Measurements from ENCODE around the gene TJP3. TPM values are rescaled to one million over a fixed set of nuclear protein-coding genes. Genes with fewer than 3 reads are reported as not detected.

TJP3 gene
- total and polyA plus RNA-seq, 10 of the 15 experiments (the other 5 are each of a cell fraction or from before 2014, with no cell fraction given): 0.04 to 1.2 (median 0.29) TPM; not detected in 6

- H3K27ac ChIP-seq (ENCODE audit: control insufficient read depth, insufficient read depth): no peak overlapping the region
- CTCF ChIA-PET: no interaction called here
- intact Hi-C loops (cut with micrococcal nuclease; ENCODE audit: unreplicated experiment) (no loop called here), in situ Hi-C loops (cut with MboI) (no loop called here)
- no peak overlapping the region for H3K9ac ChIP-seq (ENCODE audit: control insufficient read depth, insufficient read depth, low read length)
- ATAC-seq (no peak), DNase-seq (ENCODE audit: low read depth, low spot score) (no peak), FAIRE-seq (no peak)
- no peaks in the 10 kb centered on the region; a peak in 1 of 4 replicates for H3K36me3 ChIP-seq (ENCODE audit: control insufficient read depth in 2 of 2, insufficient read depth in 2 of 2, low read length in 1 of 2)
- no peaks in the 10 kb centered on the region for H3K4me1 ChIP-seq (ENCODE audit: control insufficient read depth, insufficient read depth, low read length)
- H3K9me3 ChIP-seq (replicated peaks; ENCODE audit: control insufficient read depth, insufficient read depth, low read length): no peaks in the 10 kb centered on the region; the same call in 2 of the 3 replicates
- H3K4me2 ChIP-seq (ENCODE audit: control insufficient read depth, insufficient read depth): no peak overlapping the region
- BruUV-seq (replicated peaks): no TSS peak
- SMC1A ChIA-PET (ENCODE audit: uncharacterized antibody, unreplicated experiment): no interaction called here
- H3K4me3 ChIP-seq: no peak overlapping the region
- no peak overlapping the region for H2AFZ ChIP-seq (ENCODE audit: control insufficient read depth, low read depth, low read length)
- no peaks in the 10 kb centered on the region for H4K20me1 ChIP-seq (ENCODE audit: control insufficient read depth, insufficient read depth)
- no peaks in the 10 kb centered on the region for H3K79me2 ChIP-seq (ENCODE audit: control insufficient read depth, insufficient read depth, low read length)
- POLR2A ChIA-PET: no interaction called here
- WGBS (ENCODE audit: insufficient coverage, insufficient replicate concordance, low lambda C conversion rate, missing lambda C conversion rate): 71% methylated on average over 11 of the region's 13 CpGs
- H3K27me3 ChIP-seq (replicated peaks in 1 of 2; ENCODE audit: control insufficient read depth in 2 of 2, insufficient read depth in 2 of 2, low read length in 1 of 2): no peaks in the 10 kb centered on the region; a peak in 1 of 4 replicates
- RAD21 ChIA-PET (ENCODE audit: unreplicated experiment): no interaction called here
- TF ChIP-seq MLLT1 (IDR thresholded peaks at IDR 0.05) (no peak), POLR2A (IDR thresholded peaks at IDR 0.05; ENCODE audit: low read depth, low read length) (no peak), DPF2 (IDR thresholded peaks at IDR 0.05) (no peak), ELK1 (IDR thresholded peaks at IDR 0.05; ENCODE audit: low read depth, low read length) (no peak), USF2 (IDR thresholded peaks at IDR 0.05; ENCODE audit: borderline replicate concordance, low read depth, low read length) (no peak), BRCA1 (IDR thresholded peaks at IDR 0.05; ENCODE audit: low read depth, low read length) (no peak), E2F4 (IDR thresholded peaks at IDR 0.05; ENCODE audit: low read depth, low read length) (no peak), TCF7 (IDR thresholded peaks at IDR 0.05; ENCODE audit: borderline replicate concordance) (no peak), ZBTB33 (IDR thresholded peaks at IDR 0.05) (no peak), SMARCA5 (IDR thresholded peaks at IDR 0.05) (no peak), EGR1 (IDR thresholded peaks at IDR 0.05; ENCODE audit: borderline replicate concordance in 1 of 2, low read depth in 2 of 2, low read length in 2 of 2) (no peak), IKZF2 (IDR thresholded peaks at IDR 0.05) (no peak), HSF1 (IDR thresholded peaks at IDR 0.05; ENCODE audit: low read depth, low read length) (no peak), TARDBP (IDR thresholded peaks at IDR 0.05; ENCODE audit: borderline replicate concordance) (no peak), TAF1 (IDR thresholded peaks at IDR 0.05; ENCODE audit: borderline replicate concordance, low read depth, low read length) (no peak), KDM1A (IDR thresholded peaks at IDR 0.05; ENCODE audit: borderline replicate concordance) (no peak)
Measured at GRCh38 chr19:3782903-3783302, 74.7 kb downstream of the TJP3 start.

Data from GM12878 (cell line).